HCT116 (cell line): ENCODE data around the gene TNFRSF18. TPM values are rescaled to one million over a fixed set of nuclear protein-coding genes. Genes with fewer than 3 reads are reported as not detected.

ENCODE experiments used
- ATAC-seq: fragments of 200-7000 bp; cut with Tn5 transposase; 2 replicates; pipeline ENCODE4 v1.9.1; 2020; ENCODE audit warnings: mild to moderate bottlenecking, moderate library complexity
- BruUV-seq: library from RNA; stranded (reverse); fragments of 400-500 nt; replicated peaks from 2 replicates; lab custom pipeline; 2021; lab: Mats Ljungman, UMichigan
- CTCF ChIA-PET: fragments of 300-600 bp; sonication (Branson Sonifier 250); formaldehyde crosslinking; loops from one replicate; lab custom pipeline; 2021; ENCODE audit warnings: antibody characterized with exemption; lab: Charles Lee
- POLR2A ChIA-PET: fragments of 300-600, 350-600 bp; sonication (Branson Sonifier 250); formaldehyde crosslinking; loops from one replicate; lab custom pipeline; 2021; ENCODE audit warnings: antibody characterized with exemption; lab: Charles Lee
- RAD21 ChIA-PET, 2 experiments: fragments of 300-600 bp; sonication (Branson Sonifier 250); formaldehyde crosslinking; loops; one replicate each; lab custom pipeline; 2023; ENCODE audit warnings: low total read pairs in 2 of 2; ENCODE audit not compliant: uncharacterized antibody in 2 of 2, unreplicated experiment in 2 of 2, low non-redundant PET in 1 of 2; lab: Charles Lee
- DNase-seq: peaks from one replicate; pipeline ENCODE4 v3.0.0-alpha.2; 2010; ENCODE audit warnings: low read depth, low spot score
- H2AFZ ChIP-seq: fragments of 200-600 bp; shearing (Covaris generic), sonication (generic); 2 replicates; pipeline ENCODE4 v1.6.1; 2017; ENCODE audit warnings: low read depth, mixed run types, mixed read lengths, antibody characterized with exemption, low read length; ENCODE audit not compliant: poor library complexity, severe bottlenecking
- H3K27ac ChIP-seq: 2 replicates; pipeline ENCODE4 v1.5.1; 2012; ENCODE audit warnings: low read depth, low read length
- H3K27me3 ChIP-seq: fragments of 200-600 bp; sonication (generic); 2 replicates; pipeline ENCODE4 v1.6.1; 2016; ENCODE audit warnings: mixed run types, low read length, mixed read lengths; ENCODE audit not compliant: insufficient read depth
- H3K36me3 ChIP-seq, 2 experiments: fragments of 200-500 bp in 1 of 2; fragments of 200-600 bp in 1 of 2; sonication (Bioruptor generic) in 1 of 2; sonication (generic) in 1 of 2; 2 replicates each; pipeline versions ENCODE4 v1.5.1 to v1.6.1; 2014 to 2016; ENCODE audit warnings: low read length in 2 of 2, inconsistent platforms in 1 of 2, mixed read lengths in 1 of 2, mixed run types in 1 of 2; ENCODE audit not compliant: insufficient read depth in 2 of 2, control insufficient read depth in 1 of 2
- H3K4me1 ChIP-seq, 2 experiments: fragments of 200-600 bp in 1 of 2; sonication (generic) in 1 of 2; 2 replicates each; pipeline versions ENCODE4 v1.5.1 to v1.6.1; 2012 to 2017; ENCODE audit warnings: low read length in 2 of 2, inconsistent platforms in 1 of 2, mild to moderate bottlenecking in 1 of 2, mixed read lengths in 1 of 2, mixed run types in 1 of 2, moderate library complexity in 1 of 2; ENCODE audit not compliant: insufficient read depth in 2 of 2, control insufficient read depth in 1 of 2
- H3K4me2 ChIP-seq: fragments of 200-600 bp; sonication (generic); 2 replicates; pipeline ENCODE4 v1.6.1; 2017; ENCODE audit warnings: mixed run types, low read length, mixed read lengths
- H3K4me3 ChIP-seq, 2 experiments: fragments of 200-600 bp in 1 of 2; sonication (generic) in 1 of 2; replicated peaks in 1 of 2; 2 replicates each; pipeline ENCODE4 v1.5.1; 2011 to 2016; ENCODE audit warnings: low read length in 2 of 2, control low read depth in 1 of 2, low read depth in 1 of 2, mild to moderate bottlenecking in 1 of 2, mixed read lengths in 1 of 2, mixed run types in 1 of 2
- H3K79me2 ChIP-seq: fragments of 200-600 bp; sonication (generic); 2 replicates; pipeline ENCODE4 v1.6.1; 2017; ENCODE audit warnings: mild to moderate bottlenecking, mixed run types, low read length, moderate library complexity, mixed read lengths; ENCODE audit not compliant: insufficient read depth
- H3K9ac ChIP-seq: fragments of 200-600 bp; sonication (generic); 2 replicates; pipeline ENCODE4 v1.6.1; 2016; ENCODE audit warnings: low read length, mixed read lengths
- H3K9me2 ChIP-seq: fragments of 200-600 bp; sonication (generic), shearing (Covaris generic); 2 replicates; pipeline ENCODE4 v1.6.1; 2017; ENCODE audit warnings: mixed run types, mild to moderate bottlenecking, moderate library complexity; ENCODE audit not compliant: insufficient read depth
- H3K9me3 ChIP-seq, 2 experiments: fragments of 200-500 bp in 1 of 2; fragments of 200-600 bp in 1 of 2; sonication (Bioruptor generic) in 1 of 2; sonication (generic) in 1 of 2; 2 replicates each; pipeline ENCODE4 v1.6.1; 2014 to 2017; ENCODE audit warnings: low read length in 2 of 2, mixed read lengths in 2 of 2, inconsistent platforms in 1 of 2, low read depth in 1 of 2, mild to moderate bottlenecking in 1 of 2, mixed run types in 1 of 2, moderate library complexity in 1 of 2; ENCODE audit not compliant: control insufficient read depth in 1 of 2, insufficient read depth in 1 of 2
- H4K20me1 ChIP-seq: fragments of 200-600 bp; sonication (generic), shearing (Covaris generic); 2 replicates; pipeline ENCODE4 v1.6.1; 2017; ENCODE audit warnings: mixed run types, mild to moderate bottlenecking, moderate library complexity; ENCODE audit not compliant: insufficient read depth
- POLR2A ChIP-seq: IDR thresholded peaks from 2 replicates; pipeline ENCODE4 v1.7.0; 2011; ENCODE audit warnings: borderline replicate concordance; ENCODE audit not compliant: insufficient read depth, insufficient read length; ENCODE audit errors: extremely low read depth
- POLR2AphosphoS5 ChIP-seq: IDR thresholded peaks from 2 replicates; pipeline ENCODE4 v1.6.1; 2011; ENCODE audit warnings: mild to moderate bottlenecking, low read depth, low read length, moderate library complexity
- YY1 ChIP-seq: IDR thresholded peaks from 2 replicates; pipeline ENCODE4 v1.6.1; 2011; ENCODE audit warnings: low read length, low read depth, moderate library complexity, mild to moderate bottlenecking; ENCODE audit not compliant: insufficient replicate concordance; ENCODE audit errors: extremely low read depth
- intact Hi-C: fragments of 100-400 bp; cut with micrococcal nuclease; formaldehyde crosslinking; loops from 2 replicates; pipeline ENCODE4 v1.10.0; 2022
- total RNA-seq: library from RNA; stranded (reverse); gene quantifications from one replicate; pipeline ENCODE4 v1.2.1, GENCODE V29; 2021; ENCODE audit not compliant: unreplicated experiment
- TF ChIP-seq, protein P1 (sequence below): IDR thresholded peaks from 2 replicates; pipeline ENCODE4 v1.6.1; 2012; ENCODE audit warnings: low read depth

TNFRSF18 gene
- total RNA-seq, 1 experiment from 2014 or later: 56.2 TPM

DNA sequence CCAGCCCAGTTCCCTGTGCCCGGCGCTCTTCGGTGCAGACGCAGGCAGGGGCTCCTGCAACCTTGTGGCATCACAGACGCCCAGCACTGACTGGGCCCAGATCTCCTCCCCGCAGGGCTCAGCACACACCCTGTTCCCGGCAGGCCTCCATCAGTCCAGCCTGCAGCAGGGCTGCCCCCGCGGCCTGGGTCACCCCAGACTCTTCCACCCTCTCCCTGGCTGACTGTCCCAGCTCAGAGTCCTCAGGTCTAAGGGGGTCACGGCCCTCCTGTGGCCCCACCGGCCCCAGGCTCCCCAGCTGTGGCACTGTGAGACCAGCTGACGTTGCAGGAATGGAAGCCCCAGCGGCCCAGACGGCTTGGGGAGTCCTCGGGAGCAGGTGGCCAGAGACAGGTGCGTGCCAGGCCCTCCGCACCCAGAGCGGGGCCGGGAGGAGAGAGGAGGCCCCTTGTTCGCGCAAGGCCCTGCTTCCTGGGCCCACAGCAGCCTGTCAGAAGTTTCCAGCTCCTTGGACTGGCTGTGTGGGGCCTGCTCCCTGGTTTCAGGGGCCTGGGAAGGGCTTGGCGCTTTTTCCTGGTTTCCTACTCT lies 29.9 kb upstream of the TNFRSF18 start:
- peaks cover 24% of the 10 kb centered on the region for H3K79me2 ChIP-seq
- H3K4me2 ChIP-seq: no peak overlapping the region
- no peak overlapping the region for H3K4me3 ChIP-seq
- H3K9ac ChIP-seq: no peak overlapping the region
- RAD21 ChIA-PET: no interaction called here
- H3K27ac ChIP-seq: peak overlapping the region; percentile 6; the same call in 1 of the 2 replicates
- H3K9me3 ChIP-seq: no peaks in the 10 kb centered on the region
- BruUV-seq: no TSS peak
- TF ChIP-seq, protein P1, sequence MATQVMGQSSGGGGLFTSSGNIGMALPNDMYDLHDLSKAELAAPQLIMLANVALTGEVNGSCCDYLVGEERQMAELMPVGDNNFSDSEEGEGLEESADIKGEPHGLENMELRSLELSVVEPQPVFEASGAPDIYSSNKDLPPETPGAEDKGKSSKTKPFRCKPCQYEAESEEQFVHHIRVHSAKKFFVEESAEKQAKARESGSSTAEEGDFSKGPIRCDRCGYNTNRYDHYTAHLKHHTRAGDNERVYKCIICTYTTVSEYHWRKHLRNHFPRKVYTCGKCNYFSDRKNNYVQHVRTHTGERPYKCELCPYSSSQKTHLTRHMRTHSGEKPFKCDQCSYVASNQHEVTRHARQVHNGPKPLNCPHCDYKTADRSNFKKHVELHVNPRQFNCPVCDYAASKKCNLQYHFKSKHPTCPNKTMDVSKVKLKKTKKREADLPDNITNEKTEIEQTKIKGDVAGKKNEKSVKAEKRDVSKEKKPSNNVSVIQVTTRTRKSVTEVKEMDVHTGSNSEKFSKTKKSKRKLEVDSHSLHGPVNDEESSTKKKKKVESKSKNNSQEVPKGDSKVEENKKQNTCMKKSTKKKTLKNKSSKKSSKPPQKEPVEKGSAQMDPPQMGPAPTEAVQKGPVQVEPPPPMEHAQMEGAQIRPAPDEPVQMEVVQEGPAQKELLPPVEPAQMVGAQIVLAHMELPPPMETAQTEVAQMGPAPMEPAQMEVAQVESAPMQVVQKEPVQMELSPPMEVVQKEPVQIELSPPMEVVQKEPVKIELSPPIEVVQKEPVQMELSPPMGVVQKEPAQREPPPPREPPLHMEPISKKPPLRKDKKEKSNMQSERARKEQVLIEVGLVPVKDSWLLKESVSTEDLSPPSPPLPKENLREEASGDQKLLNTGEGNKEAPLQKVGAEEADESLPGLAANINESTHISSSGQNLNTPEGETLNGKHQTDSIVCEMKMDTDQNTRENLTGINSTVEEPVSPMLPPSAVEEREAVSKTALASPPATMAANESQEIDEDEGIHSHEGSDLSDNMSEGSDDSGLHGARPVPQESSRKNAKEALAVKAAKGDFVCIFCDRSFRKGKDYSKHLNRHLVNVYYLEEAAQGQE: no peak
- peak; percentile 23 for TF ChIP-seq POLR2A
- POLR2A ChIA-PET: no interaction called here
- H3K9me2 ChIP-seq: no peaks in the 10 kb centered on the region
- intact Hi-C loops: no loop called here
- CTCF ChIA-PET: no interaction called here
- peaks cover 9 to 30% of the 10 kb centered on the region in 2 experiments; a peak in 3 of 4 replicates for H3K4me1 ChIP-seq
- no peaks in the 10 kb centered on the region for H4K20me1 ChIP-seq
- no peak for ATAC-seq
- no peak overlapping the region for H2AFZ ChIP-seq
- H3K36me3 ChIP-seq: no peaks in the 10 kb centered on the region
- no peak for DNase-seq
- H3K27me3 ChIP-seq: no peaks in the 10 kb centered on the region

DNA sequence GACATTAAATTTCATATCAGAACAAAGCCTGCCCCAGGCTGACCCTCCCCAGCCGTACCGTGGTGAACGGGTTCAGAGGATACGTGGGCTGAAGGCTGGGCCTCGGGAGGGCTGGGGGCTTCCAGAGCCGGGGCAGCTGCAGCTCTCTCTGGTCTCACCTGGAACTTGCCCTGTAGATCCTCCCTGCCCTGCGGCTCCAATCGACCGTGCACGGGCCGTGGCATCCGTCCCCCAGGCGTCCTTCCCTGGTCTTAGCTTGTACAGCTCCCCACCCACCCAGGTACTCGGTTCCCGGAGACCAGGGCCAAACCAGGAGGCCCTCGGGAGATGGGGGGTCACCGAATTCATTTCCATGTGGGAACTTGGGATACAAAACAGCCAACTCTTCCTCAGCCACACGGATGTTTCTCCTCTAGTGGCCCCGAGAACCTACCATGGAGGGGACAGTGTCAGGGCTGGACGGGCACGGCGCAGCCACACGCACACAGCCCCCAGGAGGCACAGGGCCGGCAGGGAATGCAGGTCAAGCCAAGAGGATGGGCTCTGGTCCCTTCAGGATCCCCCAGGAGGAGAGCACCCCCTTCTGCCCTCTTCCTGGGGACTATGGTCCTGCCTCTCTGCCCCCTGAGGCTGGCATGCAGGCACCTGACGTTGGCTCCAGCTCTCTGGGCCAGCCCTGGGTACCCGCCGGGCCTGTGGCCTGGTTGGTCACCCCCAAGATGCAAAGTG lies 28.8 kb upstream of the TNFRSF18 start:
- ChIA-PET POLR2A (no interaction called here), CTCF (no interaction called here), RAD21 (no interaction called here)
- Histone ChIP-seq H2AFZ (no peak overlapping the region), H3K27me3 (no peaks in the 10 kb centered on the region), H3K27ac (no peak overlapping the region), H4K20me1 (no peaks in the 10 kb centered on the region), H3K9me2 (no peaks in the 10 kb centered on the region), H3K4me2 (no peak overlapping the region), H3K36me3 (no peaks in the 10 kb centered on the region), H3K9me3 (no peaks in the 10 kb centered on the region), H3K4me1 (peaks cover 10 to 36% of the 10 kb centered on the region in 2 experiments; a peak in 3 of 4 replicates), H3K79me2 (peaks cover 35% of the 10 kb centered on the region), H3K9ac (no peak overlapping the region), H3K4me3 (no peak overlapping the region)
- no peak for ATAC-seq
- BruUV-seq: no TSS peak
- DNase-seq: no peak
- intact Hi-C loops: no loop called here
- TF ChIP-seq YY1: no peak
- TF ChIP-seq POLR2AphosphoS5: 0 out of 2 replicates have a peak, but pooled peaks have one; percentile 11
